Stimulated activated CD4-positive, alpha-beta T cell treated with anti-CD3 and anti-CD28 coated beads, Interleukin-1b, Interleukin-23, amount 100 ng/mL, for 4 hours (primary cell): ENCODE data around the gene CLBA1.
"Not testable (repeated sequence)": the region's sequence is repeated elsewhere in the genome, so short reads cannot be mapped to it uniquely, and the experiment has no call there.

Experiments used
- DNase-seq, 2 donors: peaks; one replicate each; pipeline ENCODE4 v3.0.0-alpha.2; 2020; ENCODE audit warnings: low read depth in 2 of 2

CLBA1 gene

GRCh38 chr14:105022276-105022670 lies 36.7 kb downstream of the CLBA1 start:
- no peak for DNase-seq

- no peak for DNase-seq
These were observed 37.6 kb downstream of the CLBA1 start for GRCh38 chr14:105023144-105023543.

- no peak for DNase-seq
These were observed 38.3 kb downstream of the CLBA1 start for GRCh38 chr14:105023791-105024480.

GRCh38 chr14:105025429-105025828 lies 39.8 kb downstream of the CLBA1 start:
- no peak for DNase-seq

GRCh38 chr14:105026033-105026785 lies 40.6 kb downstream of the CLBA1 start:
- no peak for DNase-seq

- DNase-seq, result no peak
These were observed 41.4 kb downstream of the CLBA1 start for GRCh38 chr14:105026802-105027563.

GRCh38 chr14:105027718-105028117 lies 42.1 kb downstream of the CLBA1 start:
- DNase-seq, result not testable (repeated sequence)

GRCh38 chr14:105028251-105028927 lies 42.8 kb downstream of the CLBA1 start:
- DNase-seq, result no peak

GRCh38 chr14:105029402-105029801 lies 43.8 kb downstream of the CLBA1 start:
- no peak for DNase-seq

GRCh38 chr14:105030194-105030593 lies 44.6 kb downstream of the CLBA1 start:
- no peak for DNase-seq

GRCh38 chr14:105030836-105031396 lies 45.3 kb downstream of the CLBA1 start:
- no peak for DNase-seq

GRCh38 chr14:105032451-105032901 lies 46.9 kb downstream of the CLBA1 start:
- not testable (repeated sequence) for DNase-seq

- DNase-seq, result not testable (repeated sequence)
These were observed 47.9 kb downstream of the CLBA1 start for GRCh38 chr14:105033412-105033900.

GRCh38 chr14:105034315-105035039 lies 48.9 kb downstream of the CLBA1 start:
- DNase-seq, result no peak

GRCh38 chr14:105035616-105036015 lies 50.0 kb downstream of the CLBA1 start:
- not testable (repeated sequence) for DNase-seq

- no peak for DNase-seq
These were observed 54.0 kb downstream of the CLBA1 start for GRCh38 chr14:105039458-105040205.

- no peak for DNase-seq
These were observed 56.5 kb downstream of the CLBA1 start for GRCh38 chr14:105041841-105042765.

GRCh38 chr14:105042813-105043212 lies 57.2 kb downstream of the CLBA1 start:
- no peak for DNase-seq

GRCh38 chr14:105043641-105044040 lies 58.1 kb downstream of the CLBA1 start:
- no peak for DNase-seq
